CD14-positive monocyte (primary cell): ENCODE measurements around the gene HK1. TPM values are rescaled to one million over a fixed set of nuclear protein-coding genes. Genes with fewer than 3 reads are reported as not detected.

Experiments used
- DNase-seq, 3 donors: peaks; one replicate each; pipeline ENCODE4 v3.0.0-alpha.2; 2011 to 2022
- H2AFZ ChIP-seq: 2 replicates; pipeline ENCODE4 v1.6.0; 2012; ENCODE audit warnings: mild to moderate bottlenecking, low read depth, low read length, inconsistent platforms; ENCODE audit not compliant: insufficient read depth, poor library complexity, severe bottlenecking
- H3K27ac ChIP-seq, 2 donors: 1 replicate in 1 of 2; 2 replicates in 1 of 2; pipeline ENCODE4 v1.5.1; 2012 to 2013; ENCODE audit warnings: low read length in 2 of 2, control low read depth in 1 of 2, inconsistent platforms in 1 of 2, low read depth in 1 of 2, mild to moderate bottlenecking in 1 of 2
- H3K27me3 ChIP-seq, 2 donors: one replicate each; pipeline versions ENCODE4 v1.6.0 to v1.6.1; 2011 to 2013; ENCODE audit warnings: low read length in 2 of 2; ENCODE audit not compliant: control insufficient read depth in 2 of 2, insufficient read depth in 2 of 2
- H3K36me3 ChIP-seq, 2 donors: replicated peaks in 1 of 2; 1 replicate in 1 of 2; 2 replicates in 1 of 2; pipeline versions ENCODE4 v1.5.1 to v1.6.1; 2012 to 2013; ENCODE audit warnings: low read length in 2 of 2, control low read depth in 1 of 2, inconsistent platforms in 1 of 2, mild to moderate bottlenecking in 1 of 2; ENCODE audit not compliant: insufficient read depth in 2 of 2, control insufficient read depth in 1 of 2
- H3K4me1 ChIP-seq, 2 donors: 1 replicate in 1 of 2; 2 replicates in 1 of 2; pipeline versions ENCODE4 v1.5.1 to v1.6.1; 2012 to 2013; ENCODE audit warnings: low read length in 2 of 2, control low read depth in 1 of 2, inconsistent platforms in 1 of 2, mild to moderate bottlenecking in 1 of 2, moderate library complexity in 1 of 2; ENCODE audit not compliant: insufficient read depth in 2 of 2, control insufficient read depth in 1 of 2
- H3K4me2 ChIP-seq: replicated peaks from 2 replicates; pipeline ENCODE3; 2012; ENCODE audit warnings: low read length, moderate library complexity, mild to moderate bottlenecking; ENCODE audit not compliant: poor library complexity, severe bottlenecking; ENCODE audit errors: extremely low read depth
- H3K4me3 ChIP-seq, 3 experiments: fragments of 200-600 bp in 1 of 3; sonication (generic) in 1 of 3; replicated peaks in 1 of 3; 1 replicate in 2 of 3; 2 replicates in 1 of 3; pipeline ENCODE4 v1.5.1; 2011 to 2013; ENCODE audit warnings: low read length in 3 of 3, mild to moderate bottlenecking in 3 of 3, control low read depth in 2 of 3, low read depth in 2 of 3, inconsistent platforms in 1 of 3, moderate library complexity in 1 of 3
- H3K79me2 ChIP-seq: 2 replicates; pipeline ENCODE4 v1.6.0; 2012; ENCODE audit warnings: mild to moderate bottlenecking, control low read depth, inconsistent platforms, low read length, moderate library complexity; ENCODE audit not compliant: insufficient read depth
- H3K9ac ChIP-seq: 2 replicates; pipeline ENCODE4 v1.6.0; 2017; ENCODE audit warnings: low read length, mild to moderate bottlenecking; ENCODE audit not compliant: insufficient read depth, poor library complexity, severe bottlenecking
- H3K9me3 ChIP-seq, 2 donors: replicated peaks in 1 of 2; 1 replicate in 1 of 2; 2 replicates in 1 of 2; pipeline versions ENCODE4 v1.5.1 to v1.6.1; 2012 to 2013; ENCODE audit warnings: low read length in 2 of 2, control low read depth in 1 of 2; ENCODE audit not compliant: control insufficient read depth in 1 of 2, insufficient read depth in 1 of 2
- H4K20me1 ChIP-seq: 2 replicates; pipeline ENCODE4 v1.6.0; 2012; ENCODE audit warnings: mild to moderate bottlenecking, low read length, control low read depth, moderate library complexity; ENCODE audit not compliant: insufficient read depth
- H3K27ac Mint-ChIP-seq, 7 donors: one replicate each; pipeline ENCODE4 v1.8.0; 2020; ENCODE audit warnings: mild to moderate bottlenecking in 7 of 7, mixed read lengths in 7 of 7, moderate library complexity in 6 of 7, inconsistent platforms in 2 of 7
- H3K27me3 Mint-ChIP-seq, 3 donors: one replicate each; pipeline ENCODE4 v1.8.0; 2021 to 2022; ENCODE audit warnings: low read depth in 3 of 3, mild to moderate bottlenecking in 3 of 3, mixed read lengths in 3 of 3, moderate library complexity in 3 of 3, inconsistent platforms in 1 of 3
- H3K36me3 Mint-ChIP-seq, 2 donors: one replicate each; pipeline ENCODE4 v1.8.0; 2020; ENCODE audit warnings: mixed read lengths in 2 of 2, inconsistent platforms in 1 of 2, mild to moderate bottlenecking in 1 of 2
- H3K4me1 Mint-ChIP-seq: one replicate; pipeline ENCODE4 v1.8.0; 2020; ENCODE audit warnings: mild to moderate bottlenecking, mixed read lengths
- H3K4me3 Mint-ChIP-seq, 2 donors: one replicate each; pipeline ENCODE4 v1.8.0; 2020; ENCODE audit warnings: mild to moderate bottlenecking in 2 of 2, mixed read lengths in 2 of 2, moderate library complexity in 1 of 2
- H3K9me3 Mint-ChIP-seq, 7 donors: one replicate each; pipeline ENCODE4 v1.8.0; 2020 to 2022; ENCODE audit warnings: mixed read lengths in 7 of 7, mild to moderate bottlenecking in 6 of 7, moderate library complexity in 6 of 7, inconsistent platforms in 2 of 7
- CTCF ChIP-seq: fragments of 200-600 bp; IDR thresholded peaks from one replicate; pipeline ENCODE4 v1.8.0; 2022; ENCODE audit warnings: antibody characterized with exemption, mild to moderate bottlenecking
- WGBS: methylation state at CpG from one replicate; pipeline ENCODE4 v1.1.5; 2013; ENCODE audit warnings: missing lambda C conversion rate; ENCODE audit not compliant: insufficient coverage; 5-methylcytosine and 5-hydroxymethylcytosine counted together
- intact Hi-C, 2 donors: fragments of 100-400 bp; cut with micrococcal nuclease; formaldehyde crosslinking; loops; one replicate each; pipeline versions ENCODE4 v1.15.0 to v1.15.1; 2023
- polyA plus RNA-seq, 3 donors: library from polyadenylated mRNA; depleted of rRNA in 1 of 3; unstranded in 2 of 3; stranded (reverse) in 1 of 3; fragments of 300-500 nt in 2 of 3; fragments of >200 nt in 1 of 3; fragmentation: Illumina TruSeq in 2 of 3; gene quantifications; 1 replicate in 2 of 3; 2 replicates in 1 of 3; pipeline ENCODE4 v1.2.3, GENCODE V29; 2012 to 2021

Gene HK1
- polyA plus RNA-seq, 3 donors: 57.9 to 146 (median 125) TPM

- TF ChIP-seq CTCF: no peak
- no peaks in the 10 kb centered on the region for H3K9me3 Mint-ChIP-seq
- H3K27me3 ChIP-seq: no peaks in the 10 kb centered on the region
- intact Hi-C loops: no loop called here
- H3K4me1 Mint-ChIP-seq: no peaks in the 10 kb centered on the region
- no peak overlapping the region for H3K9ac ChIP-seq
- DNase-seq: no peak
- peaks cover 80 to 96% of the 10 kb centered on the region in 2 donors for H3K36me3 Mint-ChIP-seq
- no peak overlapping the region for H3K4me3 ChIP-seq
- H3K79me2 ChIP-seq: peaks cover 40% of the 10 kb centered on the region
- H3K27ac ChIP-seq: no peak overlapping the region
- H3K27me3 Mint-ChIP-seq: peaks cover 0 to 4% (median 0%) of the 10 kb centered on the region in 3 donors
- 100% methylated on average over 8 of the region's 11 CpGs for WGBS
- H3K9me3 ChIP-seq: no peaks in the 10 kb centered on the region
- peak overlapping the region in 1 of 7 donors; percentile 18 for H3K27ac Mint-ChIP-seq
- H3K4me1 ChIP-seq: no peaks in the 10 kb centered on the region
- H2AFZ ChIP-seq: no peak overlapping the region
- no peak overlapping the region for H3K4me2 ChIP-seq
- H3K36me3 ChIP-seq: peaks cover 80 to 100% of the 10 kb centered on the region in 2 donors
- no peak overlapping the region for H3K4me3 Mint-ChIP-seq
- peaks cover 90% of the 10 kb centered on the region for H4K20me1 ChIP-seq
These were observed 98.4 kb downstream of the HK1 start for GRCh38 chr10:69376662-69377061.

GRCh38 chr10:69377191-69377590 lies 98.9 kb downstream of the HK1 start:
- Mint-ChIP-seq H3K9me3 (no peaks in the 10 kb centered on the region), H3K27me3 (peaks cover 0 to 4% (median 0%) of the 10 kb centered on the region in 3 donors), H3K4me1 (no peaks in the 10 kb centered on the region), H3K4me3 (no peak overlapping the region), H3K27ac (peak overlapping the region in 1 of 7 donors; percentile 18), H3K36me3 (peaks cover 80 to 96% of the 10 kb centered on the region in 2 donors)
- Histone ChIP-seq H3K4me1 (no peaks in the 10 kb centered on the region), H3K4me2 (no peak overlapping the region), H3K9ac (no peak overlapping the region), H2AFZ (no peak overlapping the region), H3K27me3 (no peaks in the 10 kb centered on the region), H3K27ac (peak overlapping the region in 1 of 2 donors; percentile 40), H4K20me1 (peaks cover 85% of the 10 kb centered on the region), H3K4me3 (no peak overlapping the region), H3K9me3 (no peaks in the 10 kb centered on the region), H3K79me2 (peaks cover 39% of the 10 kb centered on the region), H3K36me3 (peaks cover 85 to 100% of the 10 kb centered on the region in 2 donors)
- no peak for TF ChIP-seq CTCF
- WGBS: 100% methylated on average over 3 of the region's 6 CpGs
- intact Hi-C loops: no loop called here
- no peak for DNase-seq
